ENCODE measurements around the gene MMAA. TPM values are rescaled to one million over a fixed set of nuclear protein-coding genes. Genes with fewer than 3 reads are reported as not detected.
A peak's percentile ranks its signal among the peaks of the same experiment; 100 is the strongest.

The MMAA gene
- total RNA-seq (2011; cell fraction: chromatin; rRNA removed; ENCODE audit: low replicate concordance), result 0.21 and 1.7 TPM in 2 replicates
- total RNA-seq (2011; cell fraction: nucleolus; rRNA removed), result 0.17 and 0.39 TPM in 2 replicates
- 0.37 and 0.76 TPM in 2 replicates for total RNA-seq (2011; cell fraction: nucleoplasm; rRNA removed)
- total RNA-seq (2014; rRNA removed) (0.86 and 1.4 TPM in 2 replicates), total RNA-seq (2014; rRNA removed; fragmentation: Illumina TruSeq; extraction: Trizol) (1.1 and 1.4 TPM in 2 replicates), total RNA-seq (2015; rRNA removed; fragmentation: Illumina TruSeq; extraction: Trizol) (0.68 and 1.0 TPM in 2 replicates), total RNA-seq (2021) (0.86 and 1.3 TPM in 2 replicates), polyA plus RNA-seq (2011; rRNA removed) (1.4 and 2.3 TPM in 2 replicates), polyA plus RNA-seq (2014; fragmentation: Illumina TruSeq; extraction: Trizol) (0.87 and 1.4 TPM in 2 replicates), polyA plus RNA-seq (2014; fragmentation: Nextera tagmentation; extraction: Ambion mirVana) (1 to 10 TPM in 1 of 2 experiments, under 1 TPM in 1; 0.96 to 1.5 TPM), polyA plus RNA-seq (2014; rRNA removed) (1.6 and 1.9 TPM in 2 replicates), polyA minus RNA-seq (2011; rRNA and poly(A)+ RNA removed) (2.4 and 3.4 TPM in 2 replicates), Bru-seq, nascent RNA (percentile 43 among the genes with signal in this experiment), BruChase-seq, experiment 1, labeled RNA remaining after a 2-hour chase (percentile 35 among the genes with signal in this experiment), BruChase-seq, experiment 2, labeled RNA remaining after a 6-hour chase (percentile 36 among the genes with signal in this experiment)
- polyA plus RNA-seq (2011; cell fraction: cytosol; rRNA removed), result 0.36 and 0.38 TPM in 2 replicates
- 0.61 and 1.00 TPM in 2 replicates for polyA plus RNA-seq (2011; cell fraction: nucleus; rRNA removed)
- 1.3 and 1.5 TPM in 2 replicates for polyA plus RNA-seq (2012)
- polyA minus RNA-seq (2011; cell fraction: cytosol; rRNA and poly(A)+ RNA removed), result 0.76 and 1.2 TPM in 2 replicates
- 0.67 and 1.00 TPM in 2 replicates for polyA minus RNA-seq (2011; cell fraction: nucleus; rRNA and poly(A)+ RNA removed)
- long read RNA-seq, experiment 1, full-length matches to known transcripts, result 4 of 4 reads
- long read RNA-seq, experiment 1, partial matches to known transcripts, result 0 of 4 reads
- long read RNA-seq, experiment 1, other reads (novel, unspliced or antisense), result 0 of 4 reads
- long read RNA-seq, experiment 2, partial matches to known transcripts, result 1 of 3 reads
- long read RNA-seq, experiment 2, other reads (novel, unspliced or antisense), result 2 of 3 reads
- long read RNA-seq, experiment 3, full-length matches to known transcripts, result 3 of 3 reads
- long read RNA-seq, experiment 3, partial matches to known transcripts, result 0 of 3 reads
- long read RNA-seq, experiment 3, other reads (novel, unspliced or antisense), result 0 of 3 reads

- no TSS peak for BruUV-seq (replicated peaks)
- intact Hi-C loops (cut with micrococcal nuclease), result loop anchor here (10.0 kb wide), 2 partner anchors 464 to 1444 kb away; no protein-coding TSS in a partner anchor
- TF ChIP-seq MBD1 (CRISPR knock-in tag; IDR thresholded peaks at IDR 0.05) (no peak), ZNF695 (CRISPR knock-in tag; IDR thresholded peaks at IDR 0.05) (no peak), BRCA1 (IDR thresholded peaks at IDR 0.05) (no peak), BRCA1 (CRISPR knock-in tag; IDR thresholded peaks at IDR 0.05) (no peak), SETDB1 (IDR thresholded peaks at IDR 0.05; ENCODE audit: low read length) (no peak), ZNF583 (CRISPR knock-in tag; IDR thresholded peaks at IDR 0.05) (no peak), ZFP91 (CRISPR knock-in tag; IDR thresholded peaks at IDR 0.05) (no peak), NRF1 (conservative IDR thresholded peaks at IDR 0.05 in 1 of 2, IDR thresholded peaks at IDR 0.05 in 1 of 2) (peak; percentile 95 to 96), SMAD2 (IDR thresholded peaks at IDR 0.05; ENCODE audit: low read depth, low read length) (no peak), CTCF (IDR thresholded peaks at IDR 0.05 in 2 of 3, conservative IDR thresholded peaks at IDR 0.05 in 1 of 3; ENCODE audit: insufficient read depth in 2 of 3, low read depth in 1 of 3, low read length in 3 of 3) (peak; percentile 68 to 82 (median 74)), SMARCC2 (IDR thresholded peaks at IDR 0.05; ENCODE audit: low read depth) (no peak), CBX2 (IDR thresholded peaks at IDR 0.05; ENCODE audit: insufficient read depth, low read length, poor library complexity, severe bottlenecking) (no peak)
Observed at GRCh38 chr4:145618932-145619638, at the start of gene MMAA. TSS of gene MMAA (plus strand) at chr4:145619385. CDS start at chr4:145639140, 19,755 bp downstream.

More at GRCh38 chr4:145618932-145619638, at the start of gene MMAA:
- WGBS (ENCODE audit: insufficient coverage, low coverage, missing lambda C conversion rate), result under 1% methylated on average over 38 of the region's 66 CpGs
- Histone ChIP-seq H3K36me3 (ENCODE audit: control insufficient read depth, insufficient read depth, low read length) (no peaks in the 10 kb centered on the region), H3K27ac (ENCODE audit: extremely low read depth, low read depth, low read length) (peak within 1 kb of the TSS; percentile 90), H3K9me1 (ENCODE audit: control insufficient read depth, insufficient read depth, low read length) (no peaks in the 10 kb centered on the region), H3K9ac (ENCODE audit: insufficient read depth in 1 of 2, low read depth in 2 of 2, low read length in 2 of 2) (peak within 1 kb of the TSS; percentile 96 to 100), H4K20me1 (replicated peaks; ENCODE audit: control insufficient read depth, insufficient read depth, low read length) (no peaks in the 10 kb centered on the region), H3K4me1 (replicated peaks in 1 of 2; ENCODE audit: control insufficient read depth in 2 of 2, insufficient read depth in 2 of 2, low read length in 2 of 2) (peaks cover 0 to 5% of the 10 kb centered on the region in 2 experiments; a peak in 2 of 5 replicates), H3K27me3 (ENCODE audit: control insufficient read depth in 2 of 2, insufficient read depth in 2 of 2, low read length in 2 of 2) (no peaks in the 10 kb centered on the region), H3K79me2 (ENCODE audit: control insufficient read depth, insufficient read depth, low read length) (peaks cover 11% of the 10 kb centered on the region), H3K4me2 (ENCODE audit: insufficient read depth, low read length) (peak within 1 kb of the TSS; percentile 88), H2AFZ (ENCODE audit: low read depth, low read length) (peak within 1 kb of the TSS; percentile 99), H3K4me3 (peak within 1 kb of the TSS; percentile 70), H3K9me3 (replicated peaks; ENCODE audit: control insufficient read depth, insufficient read depth, low read depth, low read length) (no peaks in the 10 kb centered on the region; the same call in 1 of the 2 replicates)
- FAIRE-seq, result peak; percentile 68
- DNase-seq (ENCODE audit: extremely low read depth in 1 of 4, low spot score in 3 of 4), result peak; percentile 94 to 96 (median 96)
- POLR2A ChIA-PET, result no interaction called here
- CTCF ChIA-PET (ENCODE audit: low intra/inter-chr PET ratio), result no interaction called here
- in situ Hi-C loops (cut with MboI), result no loop called here
- peak; percentile 99 for ATAC-seq
